A549 (cell line): ENCODE data around the gene ELK1. TPM values are rescaled to one million over a fixed set of nuclear protein-coding genes. Genes with fewer than 3 reads are reported as not detected.

Experiments used
- ATAC-seq, 2 experiments: fragments of 200-7000 bp in 1 of 2; fragments of >200 bp in 1 of 2; cut with Nextera tagmentation in 1 of 2; cut with Tn5 transposase in 1 of 2; 3 replicates each; pipeline versions ENCODE4 v1.8.0 to v1.9.1; 2018 to 2020; ENCODE audit warnings: mild to moderate bottlenecking in 1 of 2, moderate library complexity in 1 of 2
- CTCF ChIA-PET: fragments of 300-600 bp; sonication (Branson Sonifier 250); formaldehyde crosslinking; extraction: SDS; loops from one replicate; lab custom pipeline; 2021; ENCODE audit warnings: antibody characterized with exemption, inconsistent platforms; lab: Yijun Ruan, JAX
- POLR2A ChIA-PET: fragments of 350-600 bp; formaldehyde crosslinking; extraction: SDS; loops from one replicate; lab custom pipeline; 2021; ENCODE audit warnings: antibody characterized with exemption, inconsistent platforms; lab: Yijun Ruan, JAX
- DNase-seq, 2 experiments: peaks; one replicate each; pipeline versions ENCODE4 v3.0.0 to v3.0.0-alpha.2; 2011 to 2016; ENCODE audit warnings: low read depth in 1 of 2, low spot score in 1 of 2
- FAIRE-seq: peaks from 2 replicates; lab custom pipeline; 2011; peaks lifted over from hg19 to GRCh38; lab: Jason Lieb, UNC
- H3K27ac ChIP-seq, 2 experiments: fragments of >200 bp; sonication (Bioruptor Twin); formaldehyde crosslinking; 3 replicates each; pipeline ENCODE4 v1.5.1; 2016 to 2017
- H3K4me1 ChIP-seq: fragments of >200 bp; sonication (Bioruptor Twin); formaldehyde crosslinking; 3 replicates; pipeline ENCODE4 v1.6.1; 2016
- H3K4me2 ChIP-seq: fragments of >200 bp; sonication (Bioruptor Twin); formaldehyde crosslinking; 3 replicates; pipeline ENCODE4 v1.6.1; 2016
- H3K4me3 ChIP-seq: fragments of >200 bp; sonication (Bioruptor Twin); formaldehyde crosslinking; 3 replicates; pipeline ENCODE4 v1.5.1; 2016
- H3K9me3 ChIP-seq: fragments of >200 bp; sonication (Bioruptor Twin); formaldehyde crosslinking; 3 replicates; pipeline ENCODE4 v1.6.1; 2016
- CEBPB ChIP-seq, 2 experiments: fragments of >200 bp in 1 of 2; sonication (Bioruptor Twin) in 1 of 2; formaldehyde crosslinking in 1 of 2; IDR thresholded peaks; 2 replicates each; pipeline ENCODE4 v1.6.1; 2012 to 2016
- CHD4 ChIP-seq: fragments of 200-600 bp; sonication (generic); IDR thresholded peaks from 2 replicates; pipeline ENCODE4 v1.6.1; 2016; ENCODE audit warnings: antibody characterized with exemption, mild to moderate bottlenecking, borderline replicate concordance
- ELK1 ChIP-seq: fragments of 150-350 bp; IDR thresholded peaks from 2 replicates; pipeline ENCODE4 v1.6.1; 2014; ENCODE audit warnings: low read depth, mild to moderate bottlenecking, low read length
- EP300 ChIP-seq, 2 experiments: fragments of >200 bp; sonication (Bioruptor Twin); formaldehyde crosslinking; IDR thresholded peaks; 2 replicates in 1 of 2; 3 replicates in 1 of 2; pipeline ENCODE4 v1.6.1; 2016 to 2017
- ESRRA ChIP-seq: fragments of 150-350 bp; IDR thresholded peaks from 2 replicates; pipeline ENCODE4 v1.6.1; 2014; ENCODE audit warnings: mild to moderate bottlenecking, low read length, borderline replicate concordance
- FOSB ChIP-seq: fragments of 250-450 bp; sonication (Bioruptor Pico); IDR thresholded peaks from 2 replicates; pipeline ENCODE4 v1.5.0; 2020; ENCODE audit warnings: mild to moderate bottlenecking, moderate library complexity
- FOSL2 ChIP-seq, 2 experiments: fragments of 450-650 bp in 1 of 2; fragments of >200 bp in 1 of 2; sonication (Bioruptor Twin) in 1 of 2; formaldehyde crosslinking; IDR thresholded peaks; 2 replicates each; pipeline versions ENCODE4 v1.5.0 to v1.6.1; 2016 to 2020; ENCODE audit warnings: mild to moderate bottlenecking in 1 of 2, moderate library complexity in 1 of 2
- FOXS1 ChIP-seq: fragments of 250-450 bp; sonication (Bioruptor Pico); IDR thresholded peaks from 2 replicates; pipeline ENCODE4 v1.5.0; 2020; ENCODE audit warnings: mild to moderate bottlenecking, moderate library complexity
- GATA3 ChIP-seq: IDR thresholded peaks from 2 replicates; pipeline ENCODE4 v1.6.1; 2012; ENCODE audit warnings: borderline replicate concordance
- HEYL ChIP-seq: fragments of 250-450 bp; sonication (Bioruptor Pico); IDR thresholded peaks from 2 replicates; pipeline ENCODE4 v1.8.0; 2021; ENCODE audit warnings: mild to moderate bottlenecking, moderate library complexity
- HOXA7 ChIP-seq: fragments of 250-450 bp; sonication (Bioruptor Pico); IDR thresholded peaks from 2 replicates; pipeline ENCODE4 v1.5.0; 2020; ENCODE audit warnings: mild to moderate bottlenecking, moderate library complexity
- HOXB13 ChIP-seq: fragments of 250-450 bp; sonication (Bioruptor Pico); IDR thresholded peaks from 2 replicates; pipeline ENCODE4 v1.5.0; 2020; ENCODE audit warnings: low read depth, mild to moderate bottlenecking, moderate library complexity
- JUN ChIP-seq, 2 experiments: fragments of >200 bp; sonication (Bioruptor Twin); formaldehyde crosslinking; IDR thresholded peaks; 2 replicates in 1 of 2; 3 replicates in 1 of 2; pipeline ENCODE4 v1.6.1; 2016 to 2017
- KDM1A ChIP-seq: fragments of 200-600 bp; sonication (generic); IDR thresholded peaks from 2 replicates; pipeline ENCODE4 v1.6.1; 2016; ENCODE audit warnings: low read depth, mild to moderate bottlenecking
- MAFK ChIP-seq: fragments of 450-650 bp; IDR thresholded peaks from 2 replicates; pipeline ENCODE4 v1.6.1; 2014; ENCODE audit not compliant: partially characterized antibody
- MYC ChIP-seq: IDR thresholded peaks from 2 replicates; pipeline ENCODE4 v1.6.1; 2012; ENCODE audit warnings: mild to moderate bottlenecking, inconsistent platforms, low read length, improper control_type of control experiment, borderline replicate concordance
- NFE2L2 ChIP-seq: fragments of 150-350 bp; conservative IDR thresholded peaks from 2 replicates; pipeline ENCODE4 v1.6.1; 2014; ENCODE audit warnings: low read length
- NR3C1 ChIP-seq: fragments of >200 bp; sonication (Bioruptor Twin); formaldehyde crosslinking; IDR thresholded peaks from 3 replicates; pipeline ENCODE4 v1.6.1; 2017
- PBX3 ChIP-seq: IDR thresholded peaks from 2 replicates; pipeline ENCODE4 v1.6.1; 2012
- POLR2A ChIP-seq: IDR thresholded peaks from 2 replicates; pipeline ENCODE4 v1.6.1; 2012; ENCODE audit warnings: mild to moderate bottlenecking, low read length
- SMC3 ChIP-seq: fragments of >200 bp; sonication (Bioruptor Twin); formaldehyde crosslinking; IDR thresholded peaks from 3 replicates; pipeline ENCODE4 v1.6.1; 2018; ENCODE audit warnings: inconsistent platforms
- TFCP2L1 ChIP-seq: fragments of 250-450 bp; sonication (Bioruptor Pico); IDR thresholded peaks from 2 replicates; pipeline ENCODE4 v1.5.0; 2021; ENCODE audit warnings: mild to moderate bottlenecking
- TP53 ChIP-seq: fragments of 250-450 bp; sonication (Bioruptor Pico); IDR thresholded peaks from 2 replicates; pipeline ENCODE4 v1.5.0; 2021; ENCODE audit warnings: mild to moderate bottlenecking, moderate library complexity
- ZFP36 ChIP-seq: fragments of 450-650 bp; IDR thresholded peaks from 2 replicates; pipeline ENCODE4 v1.6.1; 2014; ENCODE audit warnings: borderline replicate concordance; ENCODE audit not compliant: partially characterized antibody
- ZSCAN20 ChIP-seq: fragments of 250-450 bp; sonication (Bioruptor Pico); IDR thresholded peaks from 2 replicates; pipeline ENCODE4 v1.8.0; 2022; ENCODE audit warnings: mild to moderate bottlenecking, moderate library complexity
- WGBS: methylation state at CpG from one replicate; pipeline ENCODE4 v1.1.6; 2017; ENCODE audit errors: missing lambda C conversion rate; 5-methylcytosine and 5-hydroxymethylcytosine counted together
- polyA plus RNA-seq, 4 experiments: library from polyadenylated mRNA; depleted of rRNA in 3 of 4; stranded (reverse); fragments of >200 nt; fragmentation: RNase III in 1 of 4; extraction: RNeasy Plus Mini Kit Qiagen cat#74134 plus additional on column Dnase treatment in 1 of 4; gene quantifications; 2 replicates in 3 of 4; 3 replicates in 1 of 4; pipeline ENCODE4 v1.2.3, GENCODE V29; 2011 to 2017
- TF ChIP-seq, protein P1 (sequence below): fragments of >200 bp; sonication (Bioruptor Twin); formaldehyde crosslinking; IDR thresholded peaks from 2 replicates; pipeline ENCODE4 v1.6.1; 2016

Gene ELK1
- polyA plus RNA-seq, 2 of the 4 experiments (the other 2 are of a cell fraction), result 14.6 to 23.5 TPM

- CTCF ChIA-PET, result interaction anchor here (1.1 kb wide), 1 partner anchor 56 kb away, joined by 4 read pairs; no protein-coding TSS in a partner anchor
- Histone ChIP-seq H3K4me3 (no peak overlapping the region), H3K27ac (no peak overlapping the region), H3K4me2 (no peak overlapping the region), H3K9me3 (no peaks in the 10 kb centered on the region; the same call in 2 of the 3 replicates), H3K4me1 (no peaks in the 10 kb centered on the region)
- no peak for TF ChIP-seq GATA3
- no peak for TF ChIP-seq ZSCAN20 (CRISPR knock-in tag)
- no peak for TF ChIP-seq MAFK
- no peak for TF ChIP-seq ESRRA
- TF ChIP-seq HOXB13 (CRISPR knock-in tag), result no peak
- TF ChIP-seq ZFP36, result no peak
- no peak for TF ChIP-seq SMC3
- no peak for TF ChIP-seq MYC
- no peak for TF ChIP-seq CHD4
- no peak for TF ChIP-seq HEYL
- TF ChIP-seq PBX3, result no peak
- no peak for TF ChIP-seq JUN (IDR thresholded peaks at IDR 0.05)
- TF ChIP-seq HOXA7, result no peak
- TF ChIP-seq ELK1, result no peak
- no peak for TF ChIP-seq CEBPB (IDR thresholded peaks at IDR 0.05)
- POLR2A ChIA-PET, result no interaction called here
- ATAC-seq, result no peak
- FAIRE-seq, result no peak
- WGBS, result 26% methylated on average over 2 of the region's 3 CpGs
- no peak for DNase-seq
Observed at GRCh38 chrX:47597222-47597621, 53.1 kb downstream of the ELK1 start.

DNA sequence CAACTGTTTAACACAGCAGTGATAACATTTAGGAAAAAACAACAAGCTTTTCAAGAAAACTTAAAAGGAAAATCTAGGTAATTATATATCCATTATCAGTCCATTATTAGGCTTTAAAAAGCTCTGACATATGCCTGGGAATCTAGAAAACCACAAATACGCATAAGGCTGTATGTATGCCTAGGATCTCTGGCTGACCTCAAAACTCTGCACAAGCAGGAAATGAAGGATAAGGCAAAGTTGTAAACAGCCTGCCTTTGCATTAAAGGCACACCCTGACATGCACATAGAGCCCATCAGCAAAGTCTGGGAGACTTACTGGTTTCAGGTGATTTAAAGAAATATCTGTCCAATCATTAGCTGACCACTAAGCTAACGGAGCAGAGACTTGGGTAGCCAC is 54.1 kb downstream of the ELK1 start:
- no peaks in the 10 kb centered on the region; the same call in 2 of the 3 replicates for H3K9me3 ChIP-seq
- CTCF ChIA-PET, result interaction anchor here (1.0 kb wide), 1 partner anchor 55 kb away, joined by 3 read pairs; no protein-coding TSS in a partner anchor
- DNase-seq (no peak), ATAC-seq (no peak), FAIRE-seq (peak; percentile 93)
- H3K4me2 ChIP-seq, result no peak overlapping the region
- H3K4me1 ChIP-seq, result no peaks in the 10 kb centered on the region
- no peak overlapping the region for H3K4me3 ChIP-seq
- H3K27ac ChIP-seq, result no peak overlapping the region
- POLR2A ChIA-PET, result no interaction called here
- 37% methylated on average over 2 of the region's 2 CpGs for WGBS
- TF ChIP-seq EP300 (IDR thresholded peaks at IDR 0.05), result no peak

GRCh38 chrX:47595716-47596251 is 54.6 kb downstream of the ELK1 start:
- ATAC-seq (no peak), DNase-seq (no peak), FAIRE-seq (peak; percentile 70)
- Histone ChIP-seq H3K4me2 (no peak overlapping the region), H3K4me3 (no peak overlapping the region), H3K9me3 (no peaks in the 10 kb centered on the region; the same call in 2 of the 3 replicates), H3K27ac (no peak overlapping the region), H3K4me1 (no peaks in the 10 kb centered on the region)
- TF ChIP-seq CHD4 (no peak), TP53 (CRISPR knock-in tag) (no peak), TFCP2L1 (CRISPR knock-in tag) (no peak), ESRRA (no peak), HOXB13 (CRISPR knock-in tag) (no peak), POLR2A (no peak), FOXS1 (CRISPR knock-in tag) (no peak), GATA3 (no peak), FOSL2 (IDR thresholded peaks at IDR 0.05) (no peak), FOSL2 (CRISPR knock-in tag; IDR thresholded peaks at IDR 0.05) (no peak), NFE2L2 (no peak), NR3C1 (no peak), FOSB (CRISPR knock-in tag) (no peak), MAFK (no peak), KDM1A (no peak)
- TF ChIP-seq, protein P1, sequence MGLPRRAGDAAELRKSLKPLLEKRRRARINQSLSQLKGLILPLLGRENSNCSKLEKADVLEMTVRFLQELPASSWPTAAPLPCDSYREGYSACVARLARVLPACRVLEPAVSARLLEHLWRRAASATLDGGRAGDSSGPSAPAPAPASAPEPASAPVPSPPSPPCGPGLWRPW, result no peak
- WGBS, result 4% methylated on average over 1 of the region's 1 CpG
- ChIA-PET CTCF (interaction anchor here (1.0 kb wide), 1 partner anchor 55 kb away, joined by 3 read pairs; no protein-coding TSS in a partner anchor), POLR2A (no interaction called here)
